ENCODE measurements around the gene JOSD1.

The JOSD1 gene

GRCh38 chr22:38716271-38716670 is 15.5 kb upstream of the JOSD1 start:
- DNase-seq (ENCODE audit: extremely low spot score): no peak
- ChIA-PET CTCF (no interaction called here), POLR2A (interaction anchor here (1.3 to 2.2 kb wide), 2 partner anchors 11 to 19 kb away, joined by 4 to 13 read pairs; partner anchors contain the start of gene GTPBP1)
- TF ChIP-seq HDGF (IDR thresholded peaks at IDR 0.05; ENCODE audit: borderline replicate concordance) (no peak), SP1 (IDR thresholded peaks at IDR 0.05) (no peak), FOXM1 (IDR thresholded peaks at IDR 0.05; ENCODE audit: borderline replicate concordance) (no peak), SUZ12 (IDR thresholded peaks at IDR 0.05) (no peak), BHLHE40 (IDR thresholded peaks at IDR 0.05; ENCODE audit: borderline replicate concordance) (no peak), ARNT (IDR thresholded peaks at IDR 0.05) (no peak), LEF1 (IDR thresholded peaks at IDR 0.05; ENCODE audit: borderline replicate concordance) (no peak), ELF4 (IDR thresholded peaks at IDR 0.05) (no peak), NFRKB (IDR thresholded peaks at IDR 0.05) (no peak), TARDBP (IDR thresholded peaks at IDR 0.05) (no peak)

GRCh38 chr22:38715852-38716251 is 15.1 kb upstream of the JOSD1 start:
- DNase-seq (ENCODE audit: extremely low spot score): no peak
- ChIA-PET POLR2A (interaction anchor here (1.3 to 2.2 kb wide), 2 partner anchors 10 to 18 kb away, joined by 4 to 13 read pairs; partner anchors contain the start of gene GTPBP1), CTCF (interaction anchor here (0.6 kb wide), 1 partner anchor 17 kb away, joined by 3 read pairs; no protein-coding TSS in a partner anchor)
- no peak for TF ChIP-seq BHLHE40 (IDR thresholded peaks at IDR 0.05; ENCODE audit: borderline replicate concordance)
- TF ChIP-seq ELF4 (IDR thresholded peaks at IDR 0.05): no peak
- no peak for TF ChIP-seq NFRKB (IDR thresholded peaks at IDR 0.05)
- TF ChIP-seq CTBP1 (IDR thresholded peaks at IDR 0.05; ENCODE audit: borderline replicate concordance): no peak
- TF ChIP-seq TARDBP (IDR thresholded peaks at IDR 0.05): no peak
- TF ChIP-seq FOXA1 (IDR thresholded peaks at IDR 0.05): no peak
- no peak for TF ChIP-seq LEF1 (IDR thresholded peaks at IDR 0.05; ENCODE audit: borderline replicate concordance)
- TF ChIP-seq FOXM1 (IDR thresholded peaks at IDR 0.05; ENCODE audit: borderline replicate concordance): no peak
- no peak for TF ChIP-seq FOXK2 (IDR thresholded peaks at IDR 0.05)
- TF ChIP-seq ARNT (IDR thresholded peaks at IDR 0.05): no peak
- TF ChIP-seq SUZ12 (IDR thresholded peaks at IDR 0.05): no peak
- TF ChIP-seq HDGF (IDR thresholded peaks at IDR 0.05; ENCODE audit: borderline replicate concordance): no peak
- no peak for TF ChIP-seq L3MBTL2 (conservative IDR thresholded peaks at IDR 0.05)
- no peak for TF ChIP-seq SP1 (IDR thresholded peaks at IDR 0.05)
- no peak for TF ChIP-seq PKNOX1 (IDR thresholded peaks at IDR 0.05)
- TF ChIP-seq ZNF384 (IDR thresholded peaks at IDR 0.05): no peak

GRCh38 chr22:38715176-38715764 is 14.5 kb upstream of the JOSD1 start:
- POLR2A ChIA-PET: interaction anchor here (2.2 kb wide), 1 partner anchor 10 kb away, joined by 13 read pairs; the partner anchor contains the start of gene GTPBP1
- no peak for TF ChIP-seq FOXK2 (IDR thresholded peaks at IDR 0.05)
- TF ChIP-seq TARDBP (IDR thresholded peaks at IDR 0.05): no peak
- TF ChIP-seq HDGF (IDR thresholded peaks at IDR 0.05; ENCODE audit: borderline replicate concordance): no peak
- no peak for TF ChIP-seq PKNOX1 (IDR thresholded peaks at IDR 0.05)
- no peak for TF ChIP-seq SUZ12 (IDR thresholded peaks at IDR 0.05)
- TF ChIP-seq FOXA1 (IDR thresholded peaks at IDR 0.05): no peak
- TF ChIP-seq ELF4 (IDR thresholded peaks at IDR 0.05): no peak
- no peak for TF ChIP-seq NFRKB (IDR thresholded peaks at IDR 0.05)
- TF ChIP-seq CTBP1 (IDR thresholded peaks at IDR 0.05; ENCODE audit: borderline replicate concordance): no peak
- TF ChIP-seq L3MBTL2 (conservative IDR thresholded peaks at IDR 0.05): no peak
- no peak for TF ChIP-seq LEF1 (IDR thresholded peaks at IDR 0.05; ENCODE audit: borderline replicate concordance)
- TF ChIP-seq ZNF384 (IDR thresholded peaks at IDR 0.05): no peak
- no peak for TF ChIP-seq SP1 (IDR thresholded peaks at IDR 0.05)
- no peak for TF ChIP-seq FOXM1 (IDR thresholded peaks at IDR 0.05; ENCODE audit: borderline replicate concordance)
- no peak for TF ChIP-seq ARNT (IDR thresholded peaks at IDR 0.05)
- TF ChIP-seq BHLHE40 (IDR thresholded peaks at IDR 0.05; ENCODE audit: borderline replicate concordance): no peak
- CTCF ChIA-PET: interaction anchor here (0.6 kb wide), 1 partner anchor 18 kb away, joined by 3 read pairs; no protein-coding TSS in a partner anchor
- DNase-seq (ENCODE audit: extremely low spot score): no peak

- ChIA-PET POLR2A (interaction anchor here (0.7 to 2.2 kb wide), 2 partner anchors 8 to 32 kb away, joined by 3 to 13 read pairs; partner anchors contain the start of genes GTPBP1 and TOMM22), CTCF (no interaction called here)
- DNase-seq (ENCODE audit: extremely low spot score): no peak
- TF ChIP-seq ARNT (IDR thresholded peaks at IDR 0.05): no peak
- TF ChIP-seq ELF4 (IDR thresholded peaks at IDR 0.05): no peak
- no peak for TF ChIP-seq HDGF (IDR thresholded peaks at IDR 0.05; ENCODE audit: borderline replicate concordance)
- no peak for TF ChIP-seq SUZ12 (IDR thresholded peaks at IDR 0.05)
- no peak for TF ChIP-seq L3MBTL2 (conservative IDR thresholded peaks at IDR 0.05)
- no peak for TF ChIP-seq FOXA1 (IDR thresholded peaks at IDR 0.05)
- TF ChIP-seq ZNF384 (IDR thresholded peaks at IDR 0.05): no peak
- no peak for TF ChIP-seq FOXK2 (IDR thresholded peaks at IDR 0.05)
Measured at GRCh38 chr22:38713921-38714320, 13.2 kb upstream of the JOSD1 start.

GRCh38 chr22:38712486-38713207 is 11.9 kb upstream of the JOSD1 start:
- TF ChIP-seq ELF4 (IDR thresholded peaks at IDR 0.05) (no peak), L3MBTL2 (conservative IDR thresholded peaks at IDR 0.05) (no peak), NFRKB (IDR thresholded peaks at IDR 0.05) (no peak), PKNOX1 (IDR thresholded peaks at IDR 0.05) (no peak)
- ChIA-PET POLR2A (interaction anchor here (2.1 kb wide), 1 partner anchor 31 kb away, joined by 8 read pairs; the partner anchor contains the start of gene TOMM22), CTCF (no interaction called here)
- DNase-seq (ENCODE audit: extremely low spot score): no peak

Measured in HEK293T (cell line).